ENCODE data around the gene BRD3OS. TPM values are rescaled to one million over a fixed set of nuclear protein-coding genes. Genes with fewer than 3 reads are reported as not detected.

The BRD3OS gene
- total RNA-seq, 4 donors from 2014 or later, result 8.8 to 18.3 (median 12.9) TPM

GRCh38 chr9:134044944-134045343 lies 19.7 kb downstream of the BRD3OS start:
- no peak for ATAC-seq (ENCODE audit: low FRiP score)
- no peak for TF ChIP-seq CTCF (IDR thresholded peaks at IDR 0.05)
- DNase-seq (ENCODE audit: low spot score), result no peak

- no peak for DNase-seq (ENCODE audit: low spot score)
- no peak for TF ChIP-seq CTCF (IDR thresholded peaks at IDR 0.05)
- ATAC-seq (ENCODE audit: low FRiP score), result no peak
Observed at GRCh38 chr9:134045841-134046544, 20.7 kb downstream of the BRD3OS start.

GRCh38 chr9:134046894-134047681 lies 21.8 kb downstream of the BRD3OS start:
- ATAC-seq (ENCODE audit: low FRiP score) (no peak), DNase-seq (ENCODE audit: low spot score) (no peak)

GRCh38 chr9:134047868-134048581 lies 22.7 kb downstream of the BRD3OS start:
- no peak for ATAC-seq (ENCODE audit: low FRiP score)
- no peak for TF ChIP-seq CTCF (IDR thresholded peaks at IDR 0.05)
- no peak for DNase-seq (ENCODE audit: low spot score)

More at GRCh38 chr9:134046894-134047681, 21.8 kb downstream of the BRD3OS start:
- no peak for TF ChIP-seq CTCF (IDR thresholded peaks at IDR 0.05)

GRCh38 chr9:134048582-134048968 lies 23.3 kb downstream of the BRD3OS start:
- ATAC-seq (ENCODE audit: low FRiP score), result no peak
- no peak for DNase-seq (ENCODE audit: low spot score)
- TF ChIP-seq CTCF (IDR thresholded peaks at IDR 0.05), result no peak

GRCh38 chr9:134049236-134049635 lies 24.0 kb downstream of the BRD3OS start:
- no peak for TF ChIP-seq CTCF (IDR thresholded peaks at IDR 0.05)
- DNase-seq (ENCODE audit: low spot score) (no peak), ATAC-seq (ENCODE audit: low FRiP score) (no peak)
